Stimulated activated CD4-positive, alpha-beta T cell treated with anti-CD3 and anti-CD28 coated beads, TNF-alpha, amount 100 ng/mL, for 24 hours (primary cell): ENCODE measurements around the gene FIGNL1.

Experiments used
- DNase-seq, 3 experiments: peaks; one replicate each; pipeline ENCODE4 v3.0.0-alpha.2; 2020; ENCODE audit warnings: low read depth in 3 of 3

Gene FIGNL1

GRCh38 chr7:50427518-50427917 is 22.6 kb downstream of the FIGNL1 start:
- no peak for DNase-seq

GRCh38 chr7:50426280-50427045 is 23.7 kb downstream of the FIGNL1 start:
- DNase-seq = no peak

GRCh38 chr7:50425318-50425717 is 24.8 kb downstream of the FIGNL1 start:
- no peak for DNase-seq

GRCh38 chr7:50423860-50424259 is 26.3 kb downstream of the FIGNL1 start:
- DNase-seq = no peak

- no peak for DNase-seq
Measured at GRCh38 chr7:50422858-50423257, 27.3 kb downstream of the FIGNL1 start.

- no peak for DNase-seq
Measured at GRCh38 chr7:50421043-50421442, 29.1 kb downstream of the FIGNL1 start.

GRCh38 chr7:50418526-50419290 is 31.4 kb downstream of the FIGNL1 start:
- no peak for DNase-seq

- DNase-seq = peak; percentile 48 to 74 (median 59)
Measured at GRCh38 chr7:50418086-50418515, 32.0 kb downstream of the FIGNL1 start.

- no peak for DNase-seq
Measured at GRCh38 chr7:50416527-50417182, 33.5 kb downstream of the FIGNL1 start.

- DNase-seq = no peak
Measured at GRCh38 chr7:50415844-50416364, 34.2 kb downstream of the FIGNL1 start.

- no peak for DNase-seq
Measured at GRCh38 chr7:50413561-50413960, 36.6 kb downstream of the FIGNL1 start.

GRCh38 chr7:50412973-50413372 is 37.2 kb downstream of the FIGNL1 start:
- no peak for DNase-seq

GRCh38 chr7:50411332-50411731 is 38.8 kb downstream of the FIGNL1 start:
- DNase-seq = no peak

- DNase-seq = no peak
Measured at GRCh38 chr7:50409856-50410745, 40.0 kb downstream of the FIGNL1 start.

GRCh38 chr7:50406935-50407334 is 43.2 kb downstream of the FIGNL1 start:
- no peak for DNase-seq

- no peak for DNase-seq
Measured at GRCh38 chr7:50405221-50405620, 44.9 kb downstream of the FIGNL1 start.

GRCh38 chr7:50404392-50404791 is 45.8 kb downstream of the FIGNL1 start:
- no peak for DNase-seq

- no peak for DNase-seq
Measured at GRCh38 chr7:50400114-50400513, 50.0 kb downstream of the FIGNL1 start.

GRCh38 chr7:50399635-50400034 is 50.5 kb downstream of the FIGNL1 start:
- no peak for DNase-seq

GRCh38 chr7:50399206-50399605 is 50.9 kb downstream of the FIGNL1 start:
- DNase-seq = no peak

- peak in 1 of 3 experiments; percentile 19 for DNase-seq
Measured at GRCh38 chr7:50397971-50398324, 52.2 kb downstream of the FIGNL1 start.
